Activated T-helper 2 cell treated with anti-CD3 and anti-CD28 coated beads, Interferon-gamma antibody, Interleukin-2, Interleukin-4, amounts not matched to agents 10 μg/mL and 5 μg/mL and 100 μg/mL, durations not matched to agents 14 hours and 24 hours and 36 hours (primary cell): Measurements from ENCODE around the gene GLRA2. TPM values are rescaled to one million over a fixed set of nuclear protein-coding genes. Genes with fewer than 3 reads are reported as not detected.

Source experiments
- DNase-seq: peaks from one replicate; pipeline ENCODE4 v3.0.0; 2021; ENCODE audit warnings: low spot score
- H3K27ac Mint-ChIP-seq: one replicate; pipeline ENCODE4 v1.8.0; 2021; ENCODE audit warnings: mixed read lengths
- H3K27me3 Mint-ChIP-seq: one replicate; pipeline ENCODE4 v1.8.0; 2021; ENCODE audit warnings: low read depth, mixed read lengths
- H3K36me3 Mint-ChIP-seq: one replicate; pipeline ENCODE4 v1.8.0; 2021; ENCODE audit warnings: low read depth, mixed read lengths
- H3K4me1 Mint-ChIP-seq: one replicate; pipeline ENCODE4 v1.8.0; 2021; ENCODE audit warnings: low read depth, mixed read lengths
- H3K4me3 Mint-ChIP-seq: one replicate; pipeline ENCODE4 v1.8.0; 2021; ENCODE audit warnings: low read depth, mild to moderate bottlenecking, moderate library complexity, mixed read lengths
- H3K9me3 Mint-ChIP-seq: one replicate; pipeline ENCODE4 v1.8.0; 2021; ENCODE audit warnings: mixed read lengths
- intact Hi-C: fragments of 100-400 bp; cut with micrococcal nuclease; formaldehyde crosslinking; loops from one replicate; pipeline ENCODE4 v1.15.1; 2023
- total RNA-seq: library from RNA; stranded (reverse); gene quantifications from 2 replicates; pipeline ENCODE4 v1.2.3, GENCODE V29; 2022

GLRA2 gene
- total RNA-seq: not detected in 2 replicates

- no peak within 1 kb of the TSS for H3K27ac Mint-ChIP-seq
These were observed at the start of gene GLRA2 for GRCh38 chrX:14529290-14529989. Gene GLRA2 (plus strand): TSS chrX:14529536. CDS start chrX:14530058, 522 bp downstream.

GRCh38 chrX:14489437-14489836, 39.9 kb upstream of the GLRA2 start:
- no peak overlapping the region for H3K27ac Mint-ChIP-seq
- peaks cover 9% of the 10 kb centered on the region for H3K4me1 Mint-ChIP-seq
- H3K4me3 Mint-ChIP-seq: no peak overlapping the region
- H3K9me3 Mint-ChIP-seq: no peaks in the 10 kb centered on the region
- no peaks in the 10 kb centered on the region for H3K27me3 Mint-ChIP-seq
- intact Hi-C loops: no loop called here
- no peaks in the 10 kb centered on the region for H3K36me3 Mint-ChIP-seq
- no peak for DNase-seq

More at GRCh38 chrX:14529290-14529989, at the start of gene GLRA2:
- intact Hi-C loops: loop anchor here (5.0 kb wide), 1 partner anchor 487 kb away; no protein-coding TSS in a partner anchor
- Mint-ChIP-seq H3K36me3 (no peaks in the 10 kb centered on the region), H3K4me1 (no peaks in the 10 kb centered on the region), H3K27me3 (peaks cover 2% of the 10 kb centered on the region), H3K9me3 (no peaks in the 10 kb centered on the region), H3K4me3 (no peak within 1 kb of the TSS)
- DNase-seq: no peak

- Mint-ChIP-seq H3K27ac (no peak overlapping the region), H3K27me3 (no peaks in the 10 kb centered on the region), H3K36me3 (no peaks in the 10 kb centered on the region), H3K9me3 (no peaks in the 10 kb centered on the region), H3K4me1 (peaks cover 9% of the 10 kb centered on the region), H3K4me3 (no peak overlapping the region)
- no peak for DNase-seq
- intact Hi-C loops: no loop called here
These were observed 37.6 kb upstream of the GLRA2 start for GRCh38 chrX:14491689-14492088.

GRCh38 chrX:14496674-14497073, 32.7 kb upstream of the GLRA2 start:
- Mint-ChIP-seq H3K4me3 (peak overlapping the region; percentile 57), H3K4me1 (peaks cover 11% of the 10 kb centered on the region), H3K27ac (no peak overlapping the region), H3K27me3 (no peaks in the 10 kb centered on the region), H3K9me3 (no peaks in the 10 kb centered on the region), H3K36me3 (no peaks in the 10 kb centered on the region)
- intact Hi-C loops: loop anchor here (1.0 to 2.0 kb wide), 2 partner anchors 536 to 663 kb away; no protein-coding TSS in a partner anchor
- DNase-seq: no peak

GRCh38 chrX:14497184-14497666, 32.1 kb upstream of the GLRA2 start:
- Mint-ChIP-seq H3K9me3 (no peaks in the 10 kb centered on the region), H3K4me1 (peaks cover 10% of the 10 kb centered on the region), H3K27me3 (peaks cover 2% of the 10 kb centered on the region), H3K27ac (peak overlapping the region; percentile 57), H3K4me3 (peak overlapping the region; percentile 57), H3K36me3 (no peaks in the 10 kb centered on the region)
- intact Hi-C loops: loop anchor here (1.0 to 2.0 kb wide), 2 partner anchors 536 to 662 kb away; no protein-coding TSS in a partner anchor
- DNase-seq: no peak

- Mint-ChIP-seq H3K27ac (no peak overlapping the region), H3K9me3 (no peaks in the 10 kb centered on the region), H3K36me3 (no peaks in the 10 kb centered on the region), H3K4me3 (no peak overlapping the region), H3K27me3 (peaks cover 2% of the 10 kb centered on the region), H3K4me1 (peaks cover 10% of the 10 kb centered on the region)
- intact Hi-C loops: no loop called here
- no peak for DNase-seq
These were observed 28.0 kb upstream of the GLRA2 start for GRCh38 chrX:14501327-14501726.

GRCh38 chrX:14504960-14505538, 24.3 kb upstream of the GLRA2 start:
- no peaks in the 10 kb centered on the region for H3K9me3 Mint-ChIP-seq
- intact Hi-C loops: no loop called here
- H3K4me1 Mint-ChIP-seq: no peaks in the 10 kb centered on the region
- peaks cover 2% of the 10 kb centered on the region for H3K27me3 Mint-ChIP-seq
- no peak overlapping the region for H3K4me3 Mint-ChIP-seq
- no peak for DNase-seq
- no peak overlapping the region for H3K27ac Mint-ChIP-seq
- no peaks in the 10 kb centered on the region for H3K36me3 Mint-ChIP-seq

- DNase-seq: no peak
- H3K27ac Mint-ChIP-seq: no peak overlapping the region
- H3K36me3 Mint-ChIP-seq: no peaks in the 10 kb centered on the region
- peaks cover 2% of the 10 kb centered on the region for H3K27me3 Mint-ChIP-seq
- intact Hi-C loops: no loop called here
- no peaks in the 10 kb centered on the region for H3K4me1 Mint-ChIP-seq
- H3K4me3 Mint-ChIP-seq: no peak overlapping the region
- H3K9me3 Mint-ChIP-seq: no peaks in the 10 kb centered on the region
These were observed 23.7 kb upstream of the GLRA2 start for GRCh38 chrX:14505648-14506047.

- Mint-ChIP-seq H3K27me3 (peaks cover under 1% of the 10 kb centered on the region), H3K4me3 (no peak overlapping the region), H3K9me3 (no peaks in the 10 kb centered on the region), H3K27ac (no peak overlapping the region), H3K36me3 (no peaks in the 10 kb centered on the region), H3K4me1 (no peaks in the 10 kb centered on the region)
- intact Hi-C loops: no loop called here
- DNase-seq: no peak
These were observed 22.5 kb upstream of the GLRA2 start for GRCh38 chrX:14506866-14507265.

- no peak for DNase-seq
- no peak overlapping the region for H3K4me3 Mint-ChIP-seq
- no peaks in the 10 kb centered on the region for H3K36me3 Mint-ChIP-seq
- no peak overlapping the region for H3K27ac Mint-ChIP-seq
- H3K4me1 Mint-ChIP-seq: no peaks in the 10 kb centered on the region
- H3K27me3 Mint-ChIP-seq: no peaks in the 10 kb centered on the region
- no peaks in the 10 kb centered on the region for H3K9me3 Mint-ChIP-seq
- intact Hi-C loops: no loop called here
These were observed 21.2 kb upstream of the GLRA2 start for GRCh38 chrX:14508025-14508690.

GRCh38 chrX:14509325-14510057, 19.8 kb upstream of the GLRA2 start:
- intact Hi-C loops: no loop called here
- Mint-ChIP-seq H3K27ac (no peak overlapping the region), H3K4me1 (no peaks in the 10 kb centered on the region), H3K27me3 (no peaks in the 10 kb centered on the region), H3K36me3 (no peaks in the 10 kb centered on the region), H3K4me3 (no peak overlapping the region), H3K9me3 (no peaks in the 10 kb centered on the region)
- no peak for DNase-seq

- Mint-ChIP-seq H3K9me3 (no peaks in the 10 kb centered on the region), H3K36me3 (no peaks in the 10 kb centered on the region), H3K4me1 (no peaks in the 10 kb centered on the region), H3K4me3 (no peak overlapping the region), H3K27me3 (peaks cover 2% of the 10 kb centered on the region), H3K27ac (no peak overlapping the region)
- intact Hi-C loops: loop anchor here (5.0 kb wide), 1 partner anchor 486 kb away; no protein-coding TSS in a partner anchor
- peak; percentile 12 for DNase-seq
These were observed 577 bp upstream of the GLRA2 start for GRCh38 chrX:14528629-14529289.
